Measurements from ENCODE around the gene EFEMP2.

DNA sequence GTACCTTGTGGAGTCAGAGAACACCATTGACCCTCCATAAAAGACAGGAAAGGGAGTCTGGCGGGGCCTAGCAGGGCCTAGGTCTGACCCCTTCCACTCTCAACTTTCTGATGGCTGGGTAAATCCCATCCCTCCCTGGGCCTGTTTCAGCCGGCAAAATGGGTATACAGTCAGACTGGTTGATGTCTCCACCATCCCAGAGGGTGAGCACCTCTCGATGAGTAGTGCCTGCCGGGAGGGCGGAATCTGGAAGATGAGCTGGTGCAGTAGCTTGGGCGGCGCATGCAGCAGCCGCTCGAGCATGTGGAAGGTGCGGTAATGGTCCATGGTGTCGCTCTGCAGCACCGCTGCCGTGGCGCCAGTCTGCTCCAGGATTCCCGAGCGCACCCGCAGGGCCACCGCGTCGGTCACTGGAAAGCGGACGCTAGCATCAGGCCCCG lies 15.1 kb upstream of the EFEMP2 start:
- TF ChIP-seq, protein P1, sequence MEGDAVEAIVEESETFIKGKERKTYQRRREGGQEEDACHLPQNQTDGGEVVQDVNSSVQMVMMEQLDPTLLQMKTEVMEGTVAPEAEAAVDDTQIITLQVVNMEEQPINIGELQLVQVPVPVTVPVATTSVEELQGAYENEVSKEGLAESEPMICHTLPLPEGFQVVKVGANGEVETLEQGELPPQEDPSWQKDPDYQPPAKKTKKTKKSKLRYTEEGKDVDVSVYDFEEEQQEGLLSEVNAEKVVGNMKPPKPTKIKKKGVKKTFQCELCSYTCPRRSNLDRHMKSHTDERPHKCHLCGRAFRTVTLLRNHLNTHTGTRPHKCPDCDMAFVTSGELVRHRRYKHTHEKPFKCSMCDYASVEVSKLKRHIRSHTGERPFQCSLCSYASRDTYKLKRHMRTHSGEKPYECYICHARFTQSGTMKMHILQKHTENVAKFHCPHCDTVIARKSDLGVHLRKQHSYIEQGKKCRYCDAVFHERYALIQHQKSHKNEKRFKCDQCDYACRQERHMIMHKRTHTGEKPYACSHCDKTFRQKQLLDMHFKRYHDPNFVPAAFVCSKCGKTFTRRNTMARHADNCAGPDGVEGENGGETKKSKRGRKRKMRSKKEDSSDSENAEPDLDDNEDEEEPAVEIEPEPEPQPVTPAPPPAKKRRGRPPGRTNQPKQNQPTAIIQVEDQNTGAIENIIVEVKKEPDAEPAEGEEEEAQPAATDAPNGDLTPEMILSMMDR (conservative IDR thresholded peaks at IDR 0.05 in 1 of 2, IDR thresholded peaks at IDR 0.05 in 1 of 2; ENCODE audit: low read depth in 1 of 2, low read length in 2 of 2) = no peak
- no peak for TF ChIP-seq EZH2 (IDR thresholded peaks at IDR 0.05; ENCODE audit: low read length, missing control alignments)
